WERI-Rb-1 (cell line): ENCODE results near the gene DNAJB6.
"Not testable (repeated sequence)": the region's sequence is repeated elsewhere in the genome, so short reads cannot be mapped to it uniquely, and the experiment has no call there.

Experiments used
- DNase-seq: peaks from one replicate; pipeline ENCODE4 v3.0.0-alpha.2; 2020
- H3K27ac ChIP-seq: fragments of 250-450 bp; sonication (Bioruptor Pico); 2 replicates; pipeline ENCODE4 v1.5.1; 2020; ENCODE audit warnings: mild to moderate bottlenecking, moderate library complexity
- H3K27me3 ChIP-seq: fragments of 250-450 bp; sonication (Bioruptor Pico); 2 replicates; pipeline ENCODE4 v1.5.1; 2021; ENCODE audit warnings: mild to moderate bottlenecking, low read depth, moderate library complexity; ENCODE audit not compliant: insufficient read depth, severe bottlenecking
- H3K36me3 ChIP-seq: fragments of 250-450 bp; sonication (Bioruptor Pico); 2 replicates; pipeline ENCODE4 v1.5.1; 2020; ENCODE audit warnings: mild to moderate bottlenecking, moderate library complexity
- H3K4me3 ChIP-seq: 2 replicates; pipeline ENCODE4 v1.5.1; 2011; ENCODE audit warnings: low read depth, mild to moderate bottlenecking, control low read depth, low read length
- H3K9me3 ChIP-seq: fragments of 250-450 bp; sonication (Bioruptor Pico); 2 replicates; pipeline ENCODE4 v1.5.1; 2021; ENCODE audit warnings: mild to moderate bottlenecking, moderate library complexity; ENCODE audit not compliant: severe bottlenecking
- CTCF ChIP-seq: IDR thresholded peaks from 2 replicates; pipeline ENCODE4 v1.5.1; 2011; ENCODE audit warnings: low read depth, mild to moderate bottlenecking, control low read depth, inconsistent platforms, low read length

Gene DNAJB6

GRCh38 chr7:157445956-157446295 lies 109.1 kb downstream of the DNAJB6 start:
- no peak for DNase-seq
- Histone ChIP-seq H3K9me3 (peaks cover 2% of the 10 kb centered on the region), H3K27me3 (no peaks in the 10 kb centered on the region), H3K4me3 (no peak overlapping the region), H3K27ac (no peak overlapping the region), H3K36me3 (no peaks in the 10 kb centered on the region)
- no peak for TF ChIP-seq CTCF

- Histone ChIP-seq H3K27ac (no peak overlapping the region), H3K4me3 (no peak overlapping the region), H3K9me3 (peaks cover 2% of the 10 kb centered on the region), H3K36me3 (no peaks in the 10 kb centered on the region), H3K27me3 (no peaks in the 10 kb centered on the region)
- TF ChIP-seq CTCF = no peak
- DNase-seq = no peak
These were observed 109.5 kb downstream of the DNAJB6 start for GRCh38 chr7:157446322-157446721.

- H3K27ac ChIP-seq, DNase-seq, H3K4me3 ChIP-seq, H3K36me3 ChIP-seq, H3K27me3 ChIP-seq: not testable (repeated sequence)
- peaks cover 17% of the 10 kb centered on the region for H3K9me3 ChIP-seq
These were observed 117.2 kb downstream of the DNAJB6 start for GRCh38 chr7:157454003-157454402.

GRCh38 chr7:157457355-157458253 lies 120.8 kb downstream of the DNAJB6 start:
- no peak for TF ChIP-seq CTCF
- H3K9me3 ChIP-seq = peaks cover 15% of the 10 kb centered on the region
- peaks cover 2% of the 10 kb centered on the region for H3K27me3 ChIP-seq
- no peak overlapping the region for H3K4me3 ChIP-seq
- H3K36me3 ChIP-seq = no peaks in the 10 kb centered on the region
- DNase-seq = no peak
- no peak overlapping the region for H3K27ac ChIP-seq

GRCh38 chr7:157458254-157458633 lies 121.4 kb downstream of the DNAJB6 start:
- H3K36me3 ChIP-seq = no peaks in the 10 kb centered on the region
- DNase-seq = no peak
- H3K27ac ChIP-seq = no peak overlapping the region
- H3K9me3 ChIP-seq = peaks cover 14% of the 10 kb centered on the region
- no peak for TF ChIP-seq CTCF
- no peaks in the 10 kb centered on the region for H3K27me3 ChIP-seq
- no peak overlapping the region for H3K4me3 ChIP-seq

GRCh38 chr7:157459966-157460365 lies 123.2 kb downstream of the DNAJB6 start:
- Histone ChIP-seq H3K9me3 (peaks cover 5% of the 10 kb centered on the region), H3K27me3 (no peaks in the 10 kb centered on the region), H3K27ac (no peak overlapping the region), H3K36me3 (no peaks in the 10 kb centered on the region), H3K4me3 (no peak overlapping the region)
- no peak for TF ChIP-seq CTCF
- DNase-seq = no peak
